Lower lobe of right lung (tissue), 2 donors: ENCODE measurements around the gene DAAM2. TPM values are rescaled to one million over a fixed set of nuclear protein-coding genes. Genes with fewer than 3 reads are reported as not detected.

Experiments used
- ATAC-seq, 2 donors: fragments of 200-7000 bp; cut with Tn5 transposase; one replicate each; pipeline ENCODE4 v1.9.1; 2020 to 2022; ENCODE audit warnings: mild to moderate bottlenecking in 2 of 2, moderate library complexity in 2 of 2
- DNase-seq: peaks from one replicate; pipeline ENCODE4 v3.0.0-alpha.2; 2020
- H3K27ac ChIP-seq: fragments of 200-600 bp; one replicate; pipeline ENCODE4 v1.8.0; 2022
- H3K27me3 ChIP-seq: fragments of 200-600 bp; one replicate; pipeline ENCODE4 v1.8.0; 2022; ENCODE audit warnings: low read depth
- H3K36me3 ChIP-seq: fragments of 200-600 bp; one replicate; pipeline ENCODE4 v1.8.0; 2022; ENCODE audit warnings: mild to moderate bottlenecking
- H3K4me1 ChIP-seq: fragments of 200-600 bp; one replicate; pipeline ENCODE4 v1.8.0; 2022
- H3K4me3 ChIP-seq: fragments of 200-600 bp; one replicate; pipeline ENCODE4 v1.8.0; 2022; ENCODE audit warnings: mild to moderate bottlenecking
- H3K9me3 ChIP-seq: fragments of 200-600 bp; one replicate; pipeline ENCODE4 v1.8.0; 2022
- intact Hi-C: fragments of 100-400 bp; cut with DNase I; formaldehyde crosslinking; loops from one replicate; pipeline ENCODE4 v1.11.0; 2022
- total RNA-seq: library from RNA; stranded (reverse); fragmentation: NEBNext Ultra II Directional; extraction: Animal tissue kit (Norgen Biotek cat#: 25700); gene quantifications from one replicate; pipeline ENCODE4 v1.2.1, GENCODE V29; 2021
- TF ChIP-seq, protein P1 (sequence below): fragments of 200-600 bp; IDR thresholded peaks from one replicate; pipeline ENCODE4 v1.8.0; 2022; ENCODE audit warnings: antibody characterized with exemption, mild to moderate bottlenecking
- donor health status: DM: no; HTN: yes; CAD: no; lungs with severe emphysema.

Gene DAAM2
- total RNA-seq, 1 donor from 2014 or later = 29.0 TPM

DNA sequence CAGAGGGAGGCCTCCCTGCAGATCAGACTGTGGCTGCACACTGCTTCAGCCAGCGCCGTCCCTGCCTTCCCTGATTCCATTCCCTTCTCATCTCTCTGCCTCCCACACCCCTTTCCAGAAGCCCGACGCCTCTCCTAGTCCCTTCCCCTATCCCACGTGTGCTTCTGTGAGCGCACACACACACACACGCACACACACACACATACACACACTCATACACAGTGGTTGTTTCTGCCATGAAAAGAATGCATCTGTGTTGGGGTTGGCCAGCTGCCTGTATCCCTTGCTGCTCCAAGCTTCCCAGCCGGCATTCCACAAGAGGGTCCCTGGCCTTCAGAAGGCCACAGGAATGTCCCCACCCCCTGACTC is 90.3 kb downstream of the DAAM2 start:
- peaks cover 10% of the 10 kb centered on the region for H3K4me1 ChIP-seq
- no peaks in the 10 kb centered on the region for H3K27me3 ChIP-seq
- H3K9me3 ChIP-seq = no peaks in the 10 kb centered on the region
- ATAC-seq (peak; percentile 43 to 60), DNase-seq (no peak)
- intact Hi-C loops = no loop called here
- TF ChIP-seq, protein P1, sequence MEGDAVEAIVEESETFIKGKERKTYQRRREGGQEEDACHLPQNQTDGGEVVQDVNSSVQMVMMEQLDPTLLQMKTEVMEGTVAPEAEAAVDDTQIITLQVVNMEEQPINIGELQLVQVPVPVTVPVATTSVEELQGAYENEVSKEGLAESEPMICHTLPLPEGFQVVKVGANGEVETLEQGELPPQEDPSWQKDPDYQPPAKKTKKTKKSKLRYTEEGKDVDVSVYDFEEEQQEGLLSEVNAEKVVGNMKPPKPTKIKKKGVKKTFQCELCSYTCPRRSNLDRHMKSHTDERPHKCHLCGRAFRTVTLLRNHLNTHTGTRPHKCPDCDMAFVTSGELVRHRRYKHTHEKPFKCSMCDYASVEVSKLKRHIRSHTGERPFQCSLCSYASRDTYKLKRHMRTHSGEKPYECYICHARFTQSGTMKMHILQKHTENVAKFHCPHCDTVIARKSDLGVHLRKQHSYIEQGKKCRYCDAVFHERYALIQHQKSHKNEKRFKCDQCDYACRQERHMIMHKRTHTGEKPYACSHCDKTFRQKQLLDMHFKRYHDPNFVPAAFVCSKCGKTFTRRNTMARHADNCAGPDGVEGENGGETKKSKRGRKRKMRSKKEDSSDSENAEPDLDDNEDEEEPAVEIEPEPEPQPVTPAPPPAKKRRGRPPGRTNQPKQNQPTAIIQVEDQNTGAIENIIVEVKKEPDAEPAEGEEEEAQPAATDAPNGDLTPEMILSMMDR = no peak
- no peak overlapping the region for H3K4me3 ChIP-seq
- no peak overlapping the region for H3K27ac ChIP-seq
- peaks cover 18% of the 10 kb centered on the region for H3K36me3 ChIP-seq

DNA sequence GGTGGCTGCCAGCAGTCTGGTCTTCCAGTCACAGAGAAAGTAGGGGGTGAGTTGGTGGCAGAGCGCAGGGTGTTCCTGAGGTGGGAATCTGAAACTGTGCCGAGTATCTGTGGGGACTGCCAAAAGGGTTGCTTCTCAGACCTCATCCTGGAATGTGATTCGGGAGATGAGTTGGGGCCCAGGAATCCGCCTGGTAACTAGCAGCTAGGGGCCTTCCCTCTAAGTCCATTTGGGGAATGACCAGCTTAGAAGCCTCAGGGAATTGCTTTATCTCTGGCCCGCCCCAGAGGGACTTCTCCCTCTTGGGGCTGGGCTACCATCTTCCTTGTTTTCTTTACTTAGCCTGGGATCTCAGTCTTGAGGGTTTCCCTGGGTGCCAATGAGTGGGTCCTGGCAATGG is 92.5 kb downstream of the DAAM2 start:
- Histone ChIP-seq H3K27me3 (no peaks in the 10 kb centered on the region), H3K27ac (no peak overlapping the region), H3K9me3 (no peaks in the 10 kb centered on the region), H3K4me1 (peaks cover 21% of the 10 kb centered on the region), H3K4me3 (no peak overlapping the region), H3K36me3 (no peaks in the 10 kb centered on the region)
- ATAC-seq (no peak), DNase-seq (no peak)
- TF ChIP-seq, protein P1 = no peak
- intact Hi-C loops = no loop called here

DNA sequence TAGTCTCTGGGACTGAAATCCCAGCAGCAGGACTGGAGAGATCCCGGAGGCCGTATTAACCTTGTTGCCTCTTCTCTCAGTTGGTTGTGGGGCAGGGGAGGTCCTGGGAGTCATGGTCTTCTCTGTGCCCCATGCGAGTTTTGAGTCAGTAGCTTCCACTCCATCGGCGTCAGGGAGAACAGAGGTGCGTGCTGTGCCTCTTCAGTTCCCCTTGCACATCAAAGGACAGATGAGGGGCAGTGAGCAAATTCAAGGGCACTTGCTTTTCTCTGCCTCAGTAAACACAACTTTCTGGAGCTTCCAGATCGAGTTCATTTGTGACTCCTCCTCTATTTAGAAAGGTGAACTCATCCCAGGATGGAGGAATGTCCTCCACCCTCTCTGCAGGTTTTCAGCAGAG is 93.5 kb downstream of the DAAM2 start:
- peaks cover 21% of the 10 kb centered on the region for H3K4me1 ChIP-seq
- H3K27ac ChIP-seq = no peak overlapping the region
- H3K27me3 ChIP-seq = no peaks in the 10 kb centered on the region
- DNase-seq (no peak), ATAC-seq (no peak)
- TF ChIP-seq, protein P1 = no peak
- no peak overlapping the region for H3K4me3 ChIP-seq
- no peaks in the 10 kb centered on the region for H3K9me3 ChIP-seq
- intact Hi-C loops = no loop called here
- no peaks in the 10 kb centered on the region for H3K36me3 ChIP-seq

DNA sequence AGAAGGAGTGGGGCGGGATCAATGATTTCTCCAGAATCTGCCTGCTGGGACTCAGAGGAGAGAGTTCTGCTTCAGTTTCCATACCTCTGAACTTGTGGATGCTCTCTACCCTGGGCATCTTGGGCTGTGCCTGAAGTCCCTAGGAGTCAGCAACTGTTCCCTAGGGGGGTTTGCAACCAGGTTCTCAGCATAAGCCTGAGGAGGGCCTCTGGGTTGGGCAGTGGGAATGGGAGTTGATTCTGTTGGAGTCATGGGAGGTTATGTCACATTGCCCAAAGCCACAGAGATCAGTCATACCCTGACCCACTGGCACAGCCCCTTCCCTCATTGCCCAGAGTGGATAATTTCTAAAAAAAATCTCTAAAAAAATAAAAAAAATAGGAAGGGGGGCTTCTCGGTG is 94.7 kb downstream of the DAAM2 start:
- ATAC-seq = no peak
- H3K4me1 ChIP-seq = peaks cover 21% of the 10 kb centered on the region
- H3K9me3 ChIP-seq = no peaks in the 10 kb centered on the region
- TF ChIP-seq, protein P1 = no peak
- no peaks in the 10 kb centered on the region for H3K27me3 ChIP-seq
- no peaks in the 10 kb centered on the region for H3K36me3 ChIP-seq
- no peak for DNase-seq
- intact Hi-C loops = no loop called here
- no peak overlapping the region for H3K4me3 ChIP-seq
- H3K27ac ChIP-seq = peak overlapping the region; percentile 28

DNA sequence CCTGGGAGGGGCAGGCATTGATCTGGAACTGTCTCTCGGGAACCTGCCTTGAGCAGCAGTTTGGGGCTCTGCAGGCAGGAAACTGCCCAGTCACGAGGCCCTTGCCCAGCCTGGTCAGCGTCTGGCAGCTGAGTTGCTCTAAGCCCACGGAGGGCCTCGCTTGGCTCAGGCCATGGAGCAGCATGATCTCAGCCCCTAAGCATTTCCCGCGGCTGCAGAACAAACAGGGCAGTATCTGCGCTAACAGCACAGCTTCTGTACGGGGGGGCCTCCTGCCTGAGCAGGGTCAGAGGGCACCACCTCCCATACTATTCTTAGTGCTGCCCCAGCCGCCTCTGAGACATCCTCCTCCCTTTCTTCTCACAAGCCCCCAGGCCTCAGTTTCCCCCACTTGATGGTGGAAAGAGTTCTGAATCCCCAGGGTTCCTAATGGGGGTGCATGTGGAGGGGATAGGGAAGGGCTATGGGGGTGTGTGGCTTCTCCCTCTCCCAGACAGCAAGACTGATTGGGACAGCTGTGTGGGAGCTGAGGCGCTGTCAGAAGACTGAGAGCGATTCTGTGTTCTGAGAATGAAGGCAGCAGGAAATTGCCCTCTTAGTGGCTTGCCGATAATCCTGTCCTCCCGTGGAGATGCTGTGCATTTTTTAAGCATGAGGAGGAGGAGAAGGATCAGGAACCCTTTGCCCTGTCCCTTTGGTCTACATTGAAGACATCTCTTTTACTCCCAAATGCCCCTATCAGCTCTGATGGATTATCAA is 95.7 kb downstream of the DAAM2 start:
- peak; percentile 77 to 93 for ATAC-seq
- Histone ChIP-seq H3K4me3 (no peak overlapping the region), H3K9me3 (no peaks in the 10 kb centered on the region), H3K36me3 (peaks cover 2% of the 10 kb centered on the region), H3K4me1 (peaks cover 14% of the 10 kb centered on the region), H3K27me3 (no peaks in the 10 kb centered on the region), H3K27ac (peak overlapping the region; percentile 54)
- intact Hi-C loops = no loop called here
- DNase-seq = peak; percentile 73
- TF ChIP-seq, protein P1 = no peak
